H4 (cell line): Measurements from ENCODE around the gene OR2A5. TPM values are rescaled to one million over a fixed set of nuclear protein-coding genes. Genes with fewer than 3 reads are reported as not detected.

Source experiments
- total RNA-seq: library from RNA; depleted of rRNA; stranded (reverse); fragments of >200 nt; shearing (Covaris generic); gene quantifications from 2 replicates; pipeline ENCODE4 v1.2.3, GENCODE V29; 2014; rRNA removed

The OR2A5 gene
- total RNA-seq, 1 experiment from 2014 or later = not detected

Other genes starting within 250 kb of the OR2A5 start
- gene TCAF1, start 146.8 kb upstream of the OR2A5 start, total RNA-seq = 37.6 and 58.3 TPM in 2 replicates
- gene OR2F2, start 113.7 kb upstream of the OR2A5 start, total RNA-seq = not detected in 2 replicates
- gene OR2F1, start 94.1 kb upstream of the OR2A5 start, total RNA-seq = not detected in 2 replicates
- not detected in 2 replicates for gene OR6B1, start 48.6 kb upstream of the OR2A5 start, total RNA-seq
- not detected in 2 replicates for gene OR2A25, start 20.9 kb downstream of the OR2A5 start, total RNA-seq
- not detected in 2 replicates for gene OR2A12, start 37.3 kb downstream of the OR2A5 start, total RNA-seq
- gene OR2A2, start 60.6 kb downstream of the OR2A5 start, total RNA-seq = not detected in 2 replicates
- not detected in 2 replicates for gene OR2A14, start 74.2 kb downstream of the OR2A5 start, total RNA-seq
- gene CTAGE4, start 134.5 kb downstream of the OR2A5 start, total RNA-seq = 0.15 and 0.16 TPM in 2 replicates
- gene ARHGEF35, start 146.9 kb downstream of the OR2A5 start, total RNA-seq = 0.43 and 0.93 TPM in 2 replicates
- not detected in 2 replicates for gene OR2A42, start 190.7 kb downstream of the OR2A5 start, total RNA-seq
- not detected in 2 replicates for gene OR2A7, start 215.8 kb downstream of the OR2A5 start, total RNA-seq
- gene CTAGE8, start 220.3 kb downstream of the OR2A5 start, total RNA-seq = 0.16 and 0.17 TPM in 2 replicates